ENCODE data around the gene TRIP10. TPM values are rescaled to one million over a fixed set of nuclear protein-coding genes. Genes with fewer than 3 reads are reported as not detected.

TRIP10 gene
- polyA plus RNA-seq, 3 donors, result 1.5 to 2.4 (median 1.9) TPM

DNA sequence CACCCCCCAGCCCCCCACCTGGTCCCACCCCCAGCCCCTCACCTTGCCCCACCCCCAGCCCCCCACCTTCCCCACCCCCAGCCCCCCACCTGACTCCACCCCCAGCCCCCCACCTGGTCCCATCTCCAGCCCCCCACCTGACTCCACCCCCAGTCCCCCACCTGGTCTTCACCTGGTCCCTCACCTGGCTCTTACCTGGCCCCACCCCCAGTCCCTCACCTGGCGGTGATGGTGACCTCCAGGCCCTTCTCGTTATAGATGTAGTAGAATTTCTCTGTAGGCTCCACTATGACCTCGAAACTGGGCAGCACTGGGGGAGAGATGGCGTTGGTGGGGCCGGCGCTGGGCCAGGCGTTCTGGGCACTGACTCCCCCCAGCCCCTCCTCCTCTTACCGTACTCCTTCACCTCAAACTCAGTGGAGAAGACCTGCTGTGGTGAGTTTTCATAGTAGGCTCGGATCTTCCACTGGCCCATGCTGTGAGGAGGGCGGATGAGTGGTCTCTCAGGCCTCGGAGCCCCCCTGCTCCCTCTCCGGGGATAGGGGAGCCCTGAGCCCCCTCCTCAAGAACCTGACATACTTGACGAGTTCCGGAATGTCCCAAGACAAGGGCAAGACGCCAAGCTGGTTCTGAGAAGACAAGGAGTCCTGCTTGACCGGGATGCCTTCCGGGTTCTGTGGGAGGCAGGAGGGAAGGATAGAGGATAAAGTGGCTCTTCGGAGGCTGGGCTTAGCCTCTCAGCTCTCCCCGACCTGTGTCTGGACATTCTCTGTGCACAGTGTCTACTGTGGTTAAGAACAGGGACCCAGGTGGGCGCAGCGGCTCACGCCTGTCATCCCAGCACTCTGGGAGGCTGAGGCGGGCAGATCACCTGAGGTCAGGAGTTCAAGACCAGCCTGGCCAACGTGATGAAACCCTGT, 25.4 kb upstream of the TRIP10 start:
- H3K27ac Mint-ChIP-seq, result no peak overlapping the region
- WGBS (ENCODE audit: insufficient coverage), result 79% methylated on average over 9 of the region's 24 CpGs
- H3K9me3 ChIP-seq (replicated peaks in 1 of 2; ENCODE audit: control insufficient read depth in 1 of 2, insufficient read depth in 1 of 2, low read length in 2 of 2), result no peaks in the 10 kb centered on the region

More for the DNA sequence above, 25.4 kb upstream of the TRIP10 start:
- H2AFZ ChIP-seq (ENCODE audit: insufficient read depth, low read depth, low read length, poor library complexity, severe bottlenecking), result no peak overlapping the region
- H3K9ac ChIP-seq (ENCODE audit: insufficient read depth, low read length, poor library complexity, severe bottlenecking), result no peak overlapping the region
- H3K27me3 ChIP-seq (ENCODE audit: control insufficient read depth in 2 of 2, insufficient read depth in 2 of 2, low read length in 2 of 2), result peaks cover 3 to 33% of the 10 kb centered on the region in 2 donors
- no peak overlapping the region for H3K27ac ChIP-seq (ENCODE audit: low read depth in 1 of 2, low read length in 2 of 2)
- H3K4me1 ChIP-seq (ENCODE audit: control insufficient read depth in 1 of 2, insufficient read depth in 2 of 2, low read length in 2 of 2), result peaks cover 0 to under 1% of the 10 kb centered on the region in 2 donors
- peaks cover 35 to 47% (median 40%) of the 10 kb centered on the region in 3 donors for H3K27me3 Mint-ChIP-seq (ENCODE audit: low read depth in 3 of 3)
- no peak overlapping the region for H3K4me2 ChIP-seq (replicated peaks; ENCODE audit: extremely low read depth, low read length, poor library complexity, severe bottlenecking)
- no peaks in the 10 kb centered on the region for H3K79me2 ChIP-seq (ENCODE audit: insufficient read depth, low read length)
- peaks cover 9% of the 10 kb centered on the region for H3K4me1 Mint-ChIP-seq
- DNase-seq, result no peak
- H3K36me3 ChIP-seq (replicated peaks in 1 of 2; ENCODE audit: control insufficient read depth in 1 of 2, insufficient read depth in 2 of 2, low read length in 2 of 2), result no peaks in the 10 kb centered on the region
- TF ChIP-seq, protein P1, sequence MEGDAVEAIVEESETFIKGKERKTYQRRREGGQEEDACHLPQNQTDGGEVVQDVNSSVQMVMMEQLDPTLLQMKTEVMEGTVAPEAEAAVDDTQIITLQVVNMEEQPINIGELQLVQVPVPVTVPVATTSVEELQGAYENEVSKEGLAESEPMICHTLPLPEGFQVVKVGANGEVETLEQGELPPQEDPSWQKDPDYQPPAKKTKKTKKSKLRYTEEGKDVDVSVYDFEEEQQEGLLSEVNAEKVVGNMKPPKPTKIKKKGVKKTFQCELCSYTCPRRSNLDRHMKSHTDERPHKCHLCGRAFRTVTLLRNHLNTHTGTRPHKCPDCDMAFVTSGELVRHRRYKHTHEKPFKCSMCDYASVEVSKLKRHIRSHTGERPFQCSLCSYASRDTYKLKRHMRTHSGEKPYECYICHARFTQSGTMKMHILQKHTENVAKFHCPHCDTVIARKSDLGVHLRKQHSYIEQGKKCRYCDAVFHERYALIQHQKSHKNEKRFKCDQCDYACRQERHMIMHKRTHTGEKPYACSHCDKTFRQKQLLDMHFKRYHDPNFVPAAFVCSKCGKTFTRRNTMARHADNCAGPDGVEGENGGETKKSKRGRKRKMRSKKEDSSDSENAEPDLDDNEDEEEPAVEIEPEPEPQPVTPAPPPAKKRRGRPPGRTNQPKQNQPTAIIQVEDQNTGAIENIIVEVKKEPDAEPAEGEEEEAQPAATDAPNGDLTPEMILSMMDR (IDR thresholded peaks at IDR 0.05), result no peak
- H4K20me1 ChIP-seq (ENCODE audit: insufficient read depth, low read length), result no peaks in the 10 kb centered on the region
- intact Hi-C loops (cut with micrococcal nuclease), result loop anchor here in 1 of 2 donors (5.0 kb wide), 1 partner anchor 82 kb away; no protein-coding TSS in a partner anchor
- no peaks in the 10 kb centered on the region for H3K36me3 Mint-ChIP-seq
- H3K9me3 Mint-ChIP-seq, result peaks cover 0 to 16% (median 3%) of the 10 kb centered on the region in 7 donors
- H3K4me3 Mint-ChIP-seq, result no peak overlapping the region
- no peak overlapping the region for H3K4me3 ChIP-seq (replicated peaks in 1 of 3; ENCODE audit: low read depth in 2 of 3, low read length in 3 of 3)
